HEK293T (cell line): ENCODE measurements around the gene ANKS6.

Source experiments
- BHLHE40 ChIP-seq: fragments of 450-650 bp; IDR thresholded peaks from 2 replicates; pipeline ENCODE4 v1.6.1; 2016; ENCODE audit warnings: mild to moderate bottlenecking, moderate library complexity, borderline replicate concordance
- ELF4 ChIP-seq: fragments of 450-650 bp; IDR thresholded peaks from 2 replicates; pipeline ENCODE4 v1.6.1; 2017; ENCODE audit warnings: antibody characterized with exemption
- FOXK2 ChIP-seq: fragments of 450-650 bp; IDR thresholded peaks from 2 replicates; pipeline ENCODE4 v1.6.1; 2016; ENCODE audit warnings: mild to moderate bottlenecking
- L3MBTL2 ChIP-seq: fragments of 450-650 bp; conservative IDR thresholded peaks from 2 replicates; pipeline ENCODE4 v1.6.1; 2016; ENCODE audit warnings: mild to moderate bottlenecking
- NFRKB ChIP-seq: fragments of 450-650 bp; IDR thresholded peaks from 2 replicates; pipeline ENCODE4 v1.6.1; 2016; ENCODE audit warnings: mild to moderate bottlenecking, moderate library complexity
- SUZ12 ChIP-seq: fragments of 450-650 bp; IDR thresholded peaks from 2 replicates; pipeline ENCODE4 v1.6.1; 2016; ENCODE audit warnings: mild to moderate bottlenecking
- TARDBP ChIP-seq: fragments of 450-650 bp; IDR thresholded peaks from 2 replicates; pipeline ENCODE4 v1.6.1; 2016

DNA sequence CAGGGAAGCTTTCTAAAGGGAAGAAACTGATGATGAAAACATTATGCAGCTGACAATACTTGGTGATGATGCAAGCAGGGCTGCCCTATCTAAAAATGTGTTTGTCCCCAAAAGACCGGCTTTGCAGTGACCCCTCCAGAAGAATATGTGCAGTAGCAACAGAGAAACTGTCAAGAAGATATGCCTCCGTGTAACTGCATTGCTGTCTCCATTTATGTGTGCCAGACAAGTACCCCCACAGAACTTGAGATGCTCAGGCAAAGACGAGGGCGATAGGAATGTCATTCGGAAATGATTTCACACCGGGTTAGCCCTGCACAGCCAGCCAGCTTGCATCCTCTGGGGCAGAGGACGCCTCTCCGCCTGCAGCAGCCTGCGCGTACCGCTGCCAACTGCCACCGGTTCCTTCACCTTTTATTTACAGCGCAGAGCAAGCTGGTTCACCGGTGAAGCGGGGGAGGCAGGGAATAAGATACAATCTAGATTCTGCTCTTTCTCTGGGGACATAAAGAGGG is 89.6 kb downstream of the ANKS6 start:
- no peak for TF ChIP-seq FOXK2
- TF ChIP-seq TARDBP = no peak
- TF ChIP-seq SUZ12 = no peak
- TF ChIP-seq NFRKB = no peak
- TF ChIP-seq BHLHE40 = no peak
- no peak for TF ChIP-seq ELF4
- no peak for TF ChIP-seq L3MBTL2
